Tibial nerve (tissue), 3 donors: ENCODE data around the gene UTS2R.

Source experiments
- POLR2A ChIP-seq, 2 donors: fragments of 450-650 bp; IDR thresholded peaks; one replicate each; pipeline ENCODE4 v1.6.1; 2017; ENCODE audit warnings: antibody characterized with exemption in 2 of 2, mild to moderate bottlenecking in 2 of 2, moderate library complexity in 2 of 2
- TF ChIP-seq, protein P1 (sequence below), 5 experiments: fragments of 200-600 bp in 3 of 5; fragments of 450-650 bp in 2 of 5; sonication (generic) in 3 of 5; IDR thresholded peaks; one replicate each; pipeline ENCODE4 v1.5.1; 2016 to 2019; ENCODE audit warnings: antibody characterized with exemption in 5 of 5, mild to moderate bottlenecking in 3 of 5, moderate library complexity in 2 of 5

DNA sequence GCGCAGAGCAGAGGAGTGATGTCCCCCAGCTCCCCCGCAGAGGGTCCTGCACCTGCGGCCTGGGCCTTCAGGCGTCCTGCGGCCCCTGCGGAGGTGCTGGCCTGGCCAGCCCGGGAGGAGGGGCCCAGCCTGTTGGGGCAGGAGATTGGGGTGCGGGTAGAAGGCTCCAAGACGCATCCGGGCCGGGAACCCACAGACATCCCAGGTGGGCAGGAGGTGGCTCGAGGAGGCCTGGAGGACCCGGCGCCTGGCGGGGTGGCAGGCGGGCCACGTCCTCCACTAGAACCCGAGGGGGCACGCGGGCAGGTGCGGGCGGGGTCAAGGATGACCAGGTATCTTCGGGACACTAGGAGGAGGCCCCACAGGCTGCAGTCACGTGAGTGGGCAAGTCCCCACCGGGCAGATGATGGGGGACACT, 37.4 kb upstream of the UTS2R start:
- TF ChIP-seq POLR2A (IDR thresholded peaks at IDR 0.05): no peak
- TF ChIP-seq, protein P1, sequence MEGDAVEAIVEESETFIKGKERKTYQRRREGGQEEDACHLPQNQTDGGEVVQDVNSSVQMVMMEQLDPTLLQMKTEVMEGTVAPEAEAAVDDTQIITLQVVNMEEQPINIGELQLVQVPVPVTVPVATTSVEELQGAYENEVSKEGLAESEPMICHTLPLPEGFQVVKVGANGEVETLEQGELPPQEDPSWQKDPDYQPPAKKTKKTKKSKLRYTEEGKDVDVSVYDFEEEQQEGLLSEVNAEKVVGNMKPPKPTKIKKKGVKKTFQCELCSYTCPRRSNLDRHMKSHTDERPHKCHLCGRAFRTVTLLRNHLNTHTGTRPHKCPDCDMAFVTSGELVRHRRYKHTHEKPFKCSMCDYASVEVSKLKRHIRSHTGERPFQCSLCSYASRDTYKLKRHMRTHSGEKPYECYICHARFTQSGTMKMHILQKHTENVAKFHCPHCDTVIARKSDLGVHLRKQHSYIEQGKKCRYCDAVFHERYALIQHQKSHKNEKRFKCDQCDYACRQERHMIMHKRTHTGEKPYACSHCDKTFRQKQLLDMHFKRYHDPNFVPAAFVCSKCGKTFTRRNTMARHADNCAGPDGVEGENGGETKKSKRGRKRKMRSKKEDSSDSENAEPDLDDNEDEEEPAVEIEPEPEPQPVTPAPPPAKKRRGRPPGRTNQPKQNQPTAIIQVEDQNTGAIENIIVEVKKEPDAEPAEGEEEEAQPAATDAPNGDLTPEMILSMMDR (IDR thresholded peaks at IDR 0.05): no peak
